HCT116 (cell line): ENCODE data around the gene MGP.

Experiments
- CTCF ChIP-seq, 3 experiments: fragments of 200-600 bp in 1 of 3; sonication (generic) in 1 of 3; IDR thresholded peaks in 2 of 3; conservative IDR thresholded peaks in 1 of 3; 2 replicates each; pipeline ENCODE4 v1.5.1; 2012 to 2017; ENCODE audit warnings: low read depth in 2 of 3, low read length in 2 of 3, antibody characterized with exemption in 1 of 3, borderline replicate concordance in 1 of 3, control low read depth in 1 of 3, mild to moderate bottlenecking in 1 of 3, mixed read lengths in 1 of 3, mixed run types in 1 of 3, moderate library complexity in 1 of 3; ENCODE audit not compliant: insufficient read depth in 1 of 3
- EZH2phosphoT487 ChIP-seq: fragments of 200-600 bp; IDR thresholded peaks from 2 replicates; pipeline ENCODE4 v1.6.1; 2018; ENCODE audit warnings: antibody characterized with exemption, borderline replicate concordance
- POLR2AphosphoS5 ChIP-seq: IDR thresholded peaks from 2 replicates; pipeline ENCODE4 v1.6.1; 2011; ENCODE audit warnings: mild to moderate bottlenecking, low read depth, low read length, moderate library complexity
- RAD21 ChIP-seq: IDR thresholded peaks from 2 replicates; pipeline ENCODE4 v1.6.1; 2012; ENCODE audit warnings: low read depth, mild to moderate bottlenecking
- SIN3A ChIP-seq: IDR thresholded peaks from 2 replicates; pipeline ENCODE4 v1.6.1; 2012; ENCODE audit warnings: low read depth

- no peak for TF ChIP-seq SIN3A
- TF ChIP-seq CTCF (IDR thresholded peaks at IDR 0.05 in 2 of 3, conservative IDR thresholded peaks at IDR 0.05 in 1 of 3; ENCODE audit: borderline replicate concordance in 1 of 3, insufficient read depth in 1 of 3, low read depth in 2 of 3, low read length in 2 of 3) = no peak
- 0 out of 2 replicates have a peak, but pooled peaks have one; percentile 1 for TF ChIP-seq RAD21
- TF ChIP-seq EZH2phosphoT487 = no peak
- TF ChIP-seq POLR2AphosphoS5 = no peak
Measured at GRCh38 chr12:14928931-14929330, 43.3 kb upstream of the MGP start.
